ENCODE results near the gene JPH3. TPM values are rescaled to one million over a fixed set of nuclear protein-coding genes. Genes with fewer than 3 reads are reported as not detected.

JPH3 gene
- total RNA-seq, 4 donors from 2014 or later: 0.72 to 4.4 (median 1.1) TPM

DNA sequence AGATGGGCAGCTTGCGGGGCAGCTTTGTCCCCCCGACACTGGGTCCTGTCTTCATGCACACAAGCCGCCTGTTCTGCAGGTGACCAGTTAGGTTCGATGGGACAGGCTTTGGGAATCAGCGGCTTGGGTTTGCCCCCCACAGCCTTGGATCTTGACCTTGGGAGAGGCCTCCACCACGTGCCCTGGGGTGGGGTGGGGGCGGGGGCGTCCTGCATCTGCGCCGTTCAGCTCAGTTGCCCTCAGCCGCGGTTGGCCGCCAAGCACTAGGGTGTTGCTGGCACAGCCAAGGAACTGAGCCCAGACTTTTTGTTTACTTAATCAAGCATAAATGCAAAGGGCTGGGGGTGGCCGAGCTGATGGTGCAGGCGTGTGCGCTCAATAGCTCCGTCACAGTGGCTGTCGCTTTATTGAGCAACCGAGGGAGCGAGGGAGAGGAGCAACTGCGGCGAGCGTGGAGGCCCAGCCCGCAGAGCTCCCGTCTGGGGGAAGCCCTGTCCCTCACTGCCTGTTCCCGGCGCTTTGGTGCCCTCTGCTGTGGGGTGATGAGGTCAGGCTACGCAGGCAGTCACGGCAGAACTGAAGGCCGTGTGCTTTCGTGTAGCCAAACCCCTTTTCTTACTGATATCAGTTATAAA lies 33.9 kb downstream of the JPH3 start:
- H3K4me1 ChIP-seq: peaks cover 0 to 21% (median 6%) of the 10 kb centered on the region in 3 donors
- H3K27ac ChIP-seq: no peak overlapping the region
- WGBS, 2 donors (ENCODE audit: low coverage in 1 of 2): 0% methylated on average over 1 of the region's 31 CpGs; no CpG with 5 or more reads in 1 of the 2 donors
- ATAC-seq: peak; percentile 92
- peaks cover 32% of the 10 kb centered on the region for H3K27me3 ChIP-seq
- peaks cover 0 to 3% (median 0%) of the 10 kb centered on the region in 3 donors for H3K9me3 ChIP-seq
- H3K36me3 ChIP-seq: no peaks in the 10 kb centered on the region
- peak overlapping the region in 1 of 2 donors; percentile 20 for H3K4me3 ChIP-seq
- no peak for TF ChIP-seq EP300 (IDR thresholded peaks at IDR 0.05)
- TF ChIP-seq, protein P1, sequence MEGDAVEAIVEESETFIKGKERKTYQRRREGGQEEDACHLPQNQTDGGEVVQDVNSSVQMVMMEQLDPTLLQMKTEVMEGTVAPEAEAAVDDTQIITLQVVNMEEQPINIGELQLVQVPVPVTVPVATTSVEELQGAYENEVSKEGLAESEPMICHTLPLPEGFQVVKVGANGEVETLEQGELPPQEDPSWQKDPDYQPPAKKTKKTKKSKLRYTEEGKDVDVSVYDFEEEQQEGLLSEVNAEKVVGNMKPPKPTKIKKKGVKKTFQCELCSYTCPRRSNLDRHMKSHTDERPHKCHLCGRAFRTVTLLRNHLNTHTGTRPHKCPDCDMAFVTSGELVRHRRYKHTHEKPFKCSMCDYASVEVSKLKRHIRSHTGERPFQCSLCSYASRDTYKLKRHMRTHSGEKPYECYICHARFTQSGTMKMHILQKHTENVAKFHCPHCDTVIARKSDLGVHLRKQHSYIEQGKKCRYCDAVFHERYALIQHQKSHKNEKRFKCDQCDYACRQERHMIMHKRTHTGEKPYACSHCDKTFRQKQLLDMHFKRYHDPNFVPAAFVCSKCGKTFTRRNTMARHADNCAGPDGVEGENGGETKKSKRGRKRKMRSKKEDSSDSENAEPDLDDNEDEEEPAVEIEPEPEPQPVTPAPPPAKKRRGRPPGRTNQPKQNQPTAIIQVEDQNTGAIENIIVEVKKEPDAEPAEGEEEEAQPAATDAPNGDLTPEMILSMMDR (IDR thresholded peaks at IDR 0.05): peak in 3 of 4 experiments; percentile 63 to 78 (median 65)

DNA sequence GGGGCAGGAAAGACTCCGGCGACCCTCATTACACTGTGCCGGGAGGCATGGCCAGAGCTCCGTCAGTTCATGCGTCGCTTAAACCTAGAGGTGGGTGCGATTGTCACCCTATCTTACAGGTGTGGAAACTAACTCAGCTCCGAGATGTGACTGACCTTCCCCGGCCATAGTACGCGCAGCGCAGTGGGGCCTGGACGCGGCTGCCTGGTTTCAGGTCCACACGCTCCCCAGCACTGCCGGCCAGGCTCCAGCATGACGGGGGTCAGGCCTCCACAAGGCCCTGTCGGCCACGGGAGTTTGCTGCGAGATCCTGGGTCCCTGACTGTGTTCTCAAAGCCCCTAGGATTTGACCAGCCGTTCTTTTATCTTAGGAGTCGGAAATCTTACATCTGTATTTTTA lies 34.4 kb downstream of the JPH3 start:
- H3K4me3 ChIP-seq: no peak overlapping the region
- H3K27me3 ChIP-seq: peaks cover 38% of the 10 kb centered on the region
- TF ChIP-seq, protein P1 (IDR thresholded peaks at IDR 0.05): no peak
- TF ChIP-seq EP300 (IDR thresholded peaks at IDR 0.05) (no peak), POLR2AphosphoS5 (IDR thresholded peaks at IDR 0.05) (no peak), POLR2A (IDR thresholded peaks at IDR 0.05) (no peak)
- no peak overlapping the region for H3K27ac ChIP-seq
- 75 to 79% methylated on average over 4 to 12 of the region's 22 CpGs for WGBS, 2 donors (ENCODE audit: low coverage in 1 of 2)
- peaks cover 0 to 21% (median 6%) of the 10 kb centered on the region in 3 donors for H3K4me1 ChIP-seq
- no peaks in the 10 kb centered on the region for H3K9me3 ChIP-seq
- no peaks in the 10 kb centered on the region for H3K36me3 ChIP-seq
- no peak for ATAC-seq

DNA sequence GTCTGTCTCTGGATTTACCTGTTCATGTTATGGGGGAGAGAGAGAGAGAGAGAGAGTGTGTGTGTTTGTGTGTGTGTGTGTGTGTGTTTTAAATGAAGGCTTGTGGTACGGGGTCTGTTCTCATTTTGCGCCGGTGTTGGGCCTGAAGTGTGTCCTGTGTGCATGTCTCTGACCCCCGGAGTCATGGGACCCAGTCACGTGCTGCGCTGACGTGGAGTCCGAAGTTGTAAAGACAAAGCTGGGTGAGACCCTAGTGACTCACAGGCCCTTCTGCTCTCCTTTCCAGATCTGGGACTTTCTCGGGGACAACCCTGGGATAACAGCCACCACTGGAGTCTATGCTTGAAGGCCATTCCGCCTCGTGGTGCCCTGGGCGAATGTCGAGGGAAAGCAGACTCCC lies 35.0 kb downstream of the JPH3 start:
- H3K27me3 ChIP-seq: peaks cover 44% of the 10 kb centered on the region
- no peak for ATAC-seq

DNA sequence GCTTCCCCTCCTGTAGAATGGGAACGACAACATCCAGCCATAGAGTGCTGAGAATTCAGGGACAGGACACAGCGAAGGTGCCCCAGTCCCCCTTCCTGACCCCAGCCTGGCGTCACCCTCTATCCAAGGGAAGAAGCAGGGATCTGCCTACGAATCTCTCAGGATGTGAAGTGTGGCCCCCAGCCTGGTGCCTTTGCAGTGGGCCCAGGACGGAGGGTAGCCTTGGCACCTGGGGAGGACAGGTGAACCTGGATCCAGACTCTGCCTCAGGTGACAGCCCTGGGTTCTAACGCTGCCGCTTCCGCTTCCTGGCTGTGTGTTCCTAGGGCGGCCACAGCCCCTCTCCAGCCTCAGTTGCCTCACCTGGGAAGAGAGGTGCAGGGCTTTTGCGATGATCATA lies 36.4 kb downstream of the JPH3 start:
- Histone ChIP-seq H3K4me1 (peaks cover 0 to 21% (median 6%) of the 10 kb centered on the region in 3 donors), H3K27ac (no peak overlapping the region), H3K36me3 (no peaks in the 10 kb centered on the region), H3K27me3 (peaks cover 39% of the 10 kb centered on the region), H3K4me3 (no peak overlapping the region), H3K9me3 (no peaks in the 10 kb centered on the region)
- 57% methylated on average over 2 of the region's 10 CpGs; no CpG with 5 or more reads in 1 of the 2 donors for WGBS, 2 donors (ENCODE audit: low coverage in 1 of 2)
- TF ChIP-seq, protein P1 (IDR thresholded peaks at IDR 0.05): no peak
- no peak for TF ChIP-seq POLR2AphosphoS5 (IDR thresholded peaks at IDR 0.05)
- no peak for TF ChIP-seq POLR2A (IDR thresholded peaks at IDR 0.05)
- no peak for TF ChIP-seq EP300 (IDR thresholded peaks at IDR 0.05)
- ATAC-seq: no peak

More for the DNA sequence above, 35.0 kb downstream of the JPH3 start:
- H3K4me3 ChIP-seq: no peak overlapping the region
- 89 to 95% methylated on average over 6 to 9 of the region's 13 CpGs for WGBS, 2 donors (ENCODE audit: low coverage in 1 of 2)
- no peak overlapping the region for H3K27ac ChIP-seq
- TF ChIP-seq POLR2AphosphoS5 (IDR thresholded peaks at IDR 0.05) (no peak), POLR2A (IDR thresholded peaks at IDR 0.05) (no peak), EP300 (IDR thresholded peaks at IDR 0.05) (no peak)
- TF ChIP-seq, protein P1 (IDR thresholded peaks at IDR 0.05): no peak
- H3K36me3 ChIP-seq: no peaks in the 10 kb centered on the region
- H3K4me1 ChIP-seq: peaks cover 0 to 21% (median 6%) of the 10 kb centered on the region in 3 donors
- H3K9me3 ChIP-seq: no peaks in the 10 kb centered on the region

DNA sequence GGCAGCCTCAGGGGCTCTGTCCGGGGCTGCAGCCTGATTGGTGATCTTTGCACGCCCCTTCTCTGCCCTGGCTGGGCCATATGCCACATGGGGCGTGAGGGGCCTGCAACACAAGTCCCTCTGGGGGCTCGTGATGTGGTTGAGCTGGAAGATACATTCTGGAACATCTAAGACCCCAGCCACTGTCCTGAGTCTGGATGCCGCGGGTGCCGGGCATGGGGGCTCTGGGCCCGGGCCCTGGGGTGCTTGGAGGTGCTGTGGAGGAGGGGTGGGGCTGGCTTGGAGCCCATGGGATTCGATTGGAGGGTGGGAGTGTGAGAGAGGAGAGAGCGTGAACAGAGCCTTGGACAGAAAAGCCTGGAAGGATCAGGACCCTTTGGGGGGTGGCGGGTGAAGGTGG lies 39.4 kb downstream of the JPH3 start:
- Histone ChIP-seq H3K27me3 (peaks cover 34% of the 10 kb centered on the region), H3K27ac (no peak overlapping the region), H3K9me3 (no peaks in the 10 kb centered on the region), H3K36me3 (no peaks in the 10 kb centered on the region), H3K4me1 (peaks cover 0 to 3% (median 0%) of the 10 kb centered on the region in 3 donors), H3K4me3 (no peak overlapping the region)
- TF ChIP-seq, protein P1 (IDR thresholded peaks at IDR 0.05): no peak
- TF ChIP-seq POLR2A (IDR thresholded peaks at IDR 0.05): no peak
- TF ChIP-seq EP300 (IDR thresholded peaks at IDR 0.05): no peak
- no peak for TF ChIP-seq POLR2AphosphoS5 (IDR thresholded peaks at IDR 0.05)
- 70% methylated on average over 2 of the region's 11 CpGs; no CpG with 5 or more reads in 1 of the 2 donors for WGBS, 2 donors (ENCODE audit: low coverage in 1 of 2)
- no peak for ATAC-seq

All from gastroesophageal sphincter (tissue), 4 donors.